Measurements from ENCODE around the gene HIPK2.

Gene HIPK2

GRCh38 chr7:139782932-139783331 is 5.1 kb upstream of the HIPK2 start:
- no peak for DNase-seq

- peak; percentile 18 to 49 (median 38) for DNase-seq
These were observed 486 bp downstream of the HIPK2 start for GRCh38 chr7:139777133-139777891.

- DNase-seq: peak in 3 of 5 donors; percentile 7 to 50 (median 14)
These were observed 1.2 kb downstream of the HIPK2 start for GRCh38 chr7:139776486-139777132.

- DNase-seq: peak; percentile 15 to 70 (median 29)
These were observed 1.9 kb downstream of the HIPK2 start for GRCh38 chr7:139775829-139776266.

- DNase-seq: peak in 1 of 5 donors; percentile 52
These were observed 3.4 kb downstream of the HIPK2 start for GRCh38 chr7:139774376-139774775.

- DNase-seq: peak in 1 of 5 donors; percentile 46
These were observed 4.4 kb downstream of the HIPK2 start for GRCh38 chr7:139773371-139773770.

GRCh38 chr7:139772873-139773272 is 4.9 kb downstream of the HIPK2 start:
- no peak for DNase-seq

- no peak for DNase-seq
These were observed 5.7 kb downstream of the HIPK2 start for GRCh38 chr7:139772115-139772514.

- DNase-seq: peak in 1 of 5 donors; percentile 47
These were observed 6.5 kb downstream of the HIPK2 start for GRCh38 chr7:139771001-139771956.

GRCh38 chr7:139769761-139770160 is 8.0 kb downstream of the HIPK2 start:
- no peak for DNase-seq

GRCh38 chr7:139769066-139769465 is 8.7 kb downstream of the HIPK2 start:
- no peak for DNase-seq

GRCh38 chr7:139768249-139768824 is 9.5 kb downstream of the HIPK2 start:
- DNase-seq: peak in 1 of 5 donors; percentile 36

GRCh38 chr7:139767561-139767982 is 10.2 kb downstream of the HIPK2 start:
- peak in 1 of 5 donors; percentile 92 for DNase-seq

GRCh38 chr7:139765143-139765542 is 12.7 kb downstream of the HIPK2 start:
- DNase-seq: no peak

GRCh38 chr7:139763330-139763729 is 14.5 kb downstream of the HIPK2 start:
- DNase-seq: no peak

- DNase-seq: no peak
These were observed 14.9 kb downstream of the HIPK2 start for GRCh38 chr7:139762886-139763285.

- no peak for DNase-seq
These were observed 19.4 kb downstream of the HIPK2 start for GRCh38 chr7:139758388-139758787.

GRCh38 chr7:139757968-139758367 is 19.8 kb downstream of the HIPK2 start:
- no peak for DNase-seq

GRCh38 chr7:139753693-139754111 is 24.1 kb downstream of the HIPK2 start:
- no peak for DNase-seq

GRCh38 chr7:139753081-139753692 is 24.6 kb downstream of the HIPK2 start:
- DNase-seq: no peak

GRCh38 chr7:139752604-139753003 is 25.2 kb downstream of the HIPK2 start:
- DNase-seq: no peak

- no peak for DNase-seq
These were observed 25.6 kb downstream of the HIPK2 start for GRCh38 chr7:139752148-139752547.

Measured in T-helper 1 cell (primary cell).